ENCODE results near the gene TRNT1. TPM values are rescaled to one million over a fixed set of nuclear protein-coding genes. Genes with fewer than 3 reads are reported as not detected.

The TRNT1 gene
- total RNA-seq, 1 experiment from 2014 or later, result 26.2 TPM

DNA sequence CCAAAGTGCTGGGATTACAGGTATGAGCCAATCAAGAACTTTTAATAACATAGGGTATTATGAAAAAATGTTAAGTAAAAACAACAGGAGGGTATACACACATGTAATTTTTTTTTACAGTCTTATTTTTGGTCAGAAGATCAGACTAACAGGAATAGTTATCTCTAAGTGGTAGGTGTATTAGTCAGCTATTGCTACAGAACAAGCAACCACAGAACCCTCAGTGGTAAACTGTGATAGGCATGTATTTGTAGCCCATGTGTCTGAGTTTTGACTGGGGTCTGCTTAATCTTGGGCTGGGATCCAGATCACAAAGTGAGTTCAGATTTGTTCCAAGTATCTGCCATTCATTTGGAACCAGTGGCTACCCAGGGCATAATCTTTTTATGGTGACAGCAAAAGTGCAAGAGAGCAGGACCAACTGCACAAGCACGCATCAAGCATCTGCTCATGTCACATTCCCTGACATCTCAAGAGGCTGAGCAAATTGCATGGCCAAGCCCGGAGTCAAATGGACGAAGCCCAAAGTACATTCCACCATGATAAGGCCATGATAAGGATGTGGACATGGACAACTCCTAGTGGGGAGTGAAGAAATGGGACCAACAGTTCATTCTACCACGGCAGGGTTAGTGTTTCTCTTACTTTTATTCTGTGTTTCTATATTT, 13.6 kb upstream of the TRNT1 start:
- no peaks in the 10 kb centered on the region for H3K79me2 ChIP-seq (ENCODE audit: low read length)
- no peak overlapping the region for H3K4me2 ChIP-seq (ENCODE audit: low read length)
- no peak for DNase-seq
- no peak overlapping the region for H2AFZ ChIP-seq (ENCODE audit: low read length)
- no peaks in the 10 kb centered on the region for H3F3A ChIP-seq (ENCODE audit: low read length, unreplicated experiment)
- H3K4me1 ChIP-seq (ENCODE audit: insufficient read depth, low read length), result no peaks in the 10 kb centered on the region
- ChIA-PET CTCF (no interaction called here), POLR2A (ENCODE audit: unreplicated experiment) (no interaction called here)
- no peaks in the 10 kb centered on the region for H3K9me2 ChIP-seq (replicated peaks; ENCODE audit: low read length)
- H3K4me3 ChIP-seq (ENCODE audit: low read length), result no peak overlapping the region
- no peak overlapping the region for H3K27ac ChIP-seq (ENCODE audit: low read length)
- no peak overlapping the region for H3K9ac ChIP-seq (ENCODE audit: low read length)
- no TSS peak for BruUV-seq (replicated peaks)
- no peaks in the 10 kb centered on the region for H3K9me3 ChIP-seq (ENCODE audit: low read length)
- H4K20me1 ChIP-seq (ENCODE audit: low read length), result no peaks in the 10 kb centered on the region
- intact Hi-C loops (cut with micrococcal nuclease), result no loop called here
- no peak for ATAC-seq
- peaks cover 27% of the 10 kb centered on the region; the same call in 1 of the 2 replicates for H3K27me3 ChIP-seq (ENCODE audit: low read length)
- no peaks in the 10 kb centered on the region for H3K36me3 ChIP-seq (ENCODE audit: low read depth, low read length)
- TF ChIP-seq EZH2 (IDR thresholded peaks at IDR 0.05; ENCODE audit: low read length, unreplicated experiment) (no peak), EZH2phosphoT487 (IDR thresholded peaks at IDR 0.05; ENCODE audit: borderline replicate concordance, low read length) (no peak)
- TF ChIP-seq, protein P1, sequence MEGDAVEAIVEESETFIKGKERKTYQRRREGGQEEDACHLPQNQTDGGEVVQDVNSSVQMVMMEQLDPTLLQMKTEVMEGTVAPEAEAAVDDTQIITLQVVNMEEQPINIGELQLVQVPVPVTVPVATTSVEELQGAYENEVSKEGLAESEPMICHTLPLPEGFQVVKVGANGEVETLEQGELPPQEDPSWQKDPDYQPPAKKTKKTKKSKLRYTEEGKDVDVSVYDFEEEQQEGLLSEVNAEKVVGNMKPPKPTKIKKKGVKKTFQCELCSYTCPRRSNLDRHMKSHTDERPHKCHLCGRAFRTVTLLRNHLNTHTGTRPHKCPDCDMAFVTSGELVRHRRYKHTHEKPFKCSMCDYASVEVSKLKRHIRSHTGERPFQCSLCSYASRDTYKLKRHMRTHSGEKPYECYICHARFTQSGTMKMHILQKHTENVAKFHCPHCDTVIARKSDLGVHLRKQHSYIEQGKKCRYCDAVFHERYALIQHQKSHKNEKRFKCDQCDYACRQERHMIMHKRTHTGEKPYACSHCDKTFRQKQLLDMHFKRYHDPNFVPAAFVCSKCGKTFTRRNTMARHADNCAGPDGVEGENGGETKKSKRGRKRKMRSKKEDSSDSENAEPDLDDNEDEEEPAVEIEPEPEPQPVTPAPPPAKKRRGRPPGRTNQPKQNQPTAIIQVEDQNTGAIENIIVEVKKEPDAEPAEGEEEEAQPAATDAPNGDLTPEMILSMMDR (conservative IDR thresholded peaks at IDR 0.05; ENCODE audit: low read depth, low read length), result no peak

DNA sequence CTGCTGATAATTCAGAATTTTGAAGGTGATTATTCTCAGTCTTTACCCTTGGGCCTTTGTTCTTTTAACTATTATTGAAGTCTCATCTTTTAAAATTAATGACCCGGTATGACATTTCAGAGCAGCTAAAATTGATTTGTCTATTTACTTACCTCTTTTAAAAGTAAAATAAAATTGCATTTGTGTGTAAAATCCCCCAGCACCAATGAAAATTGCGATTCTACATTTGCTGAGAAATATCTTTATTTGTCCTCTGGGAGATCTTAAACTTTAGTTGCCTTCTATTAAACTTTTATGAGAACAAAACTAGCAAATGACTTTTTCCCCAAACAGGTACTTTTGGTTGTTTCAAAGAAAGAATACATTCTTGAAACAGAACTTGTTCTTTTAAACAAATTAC, 9.1 kb upstream of the TRNT1 start:
- TF ChIP-seq EZH2 (IDR thresholded peaks at IDR 0.05; ENCODE audit: low read length, unreplicated experiment), result no peak
- TF ChIP-seq, protein P1 (conservative IDR thresholded peaks at IDR 0.05; ENCODE audit: low read depth, low read length), result no peak
- TF ChIP-seq EZH2phosphoT487 (IDR thresholded peaks at IDR 0.05; ENCODE audit: borderline replicate concordance, low read length), result no peak
- no peak overlapping the region for H3K27ac ChIP-seq (ENCODE audit: low read length)
- no peak overlapping the region for H3K9ac ChIP-seq (ENCODE audit: low read length)
- H3F3A ChIP-seq (ENCODE audit: low read length, unreplicated experiment), result no peaks in the 10 kb centered on the region
- ChIA-PET CTCF (no interaction called here), POLR2A (ENCODE audit: unreplicated experiment) (no interaction called here)
- no peaks in the 10 kb centered on the region for H3K79me2 ChIP-seq (ENCODE audit: low read length)
- no peaks in the 10 kb centered on the region for H4K20me1 ChIP-seq (ENCODE audit: low read length)
- intact Hi-C loops (cut with micrococcal nuclease), result no loop called here
- H3K4me3 ChIP-seq (ENCODE audit: low read length), result no peak overlapping the region
- no peaks in the 10 kb centered on the region for H3K9me3 ChIP-seq (ENCODE audit: low read length)
- BruUV-seq (replicated peaks), result no TSS peak
- DNase-seq, result no peak
- H3K36me3 ChIP-seq (ENCODE audit: low read depth, low read length), result no peaks in the 10 kb centered on the region
- no peak overlapping the region for H3K4me2 ChIP-seq (ENCODE audit: low read length)
- H2AFZ ChIP-seq (ENCODE audit: low read length), result no peak overlapping the region
- no peak for ATAC-seq
- no peaks in the 10 kb centered on the region for H3K9me2 ChIP-seq (replicated peaks; ENCODE audit: low read length)
- H3K27me3 ChIP-seq (ENCODE audit: low read length), result peaks cover 23% of the 10 kb centered on the region; the same call in 1 of the 2 replicates
- H3K4me1 ChIP-seq (ENCODE audit: insufficient read depth, low read length), result no peaks in the 10 kb centered on the region

DNA sequence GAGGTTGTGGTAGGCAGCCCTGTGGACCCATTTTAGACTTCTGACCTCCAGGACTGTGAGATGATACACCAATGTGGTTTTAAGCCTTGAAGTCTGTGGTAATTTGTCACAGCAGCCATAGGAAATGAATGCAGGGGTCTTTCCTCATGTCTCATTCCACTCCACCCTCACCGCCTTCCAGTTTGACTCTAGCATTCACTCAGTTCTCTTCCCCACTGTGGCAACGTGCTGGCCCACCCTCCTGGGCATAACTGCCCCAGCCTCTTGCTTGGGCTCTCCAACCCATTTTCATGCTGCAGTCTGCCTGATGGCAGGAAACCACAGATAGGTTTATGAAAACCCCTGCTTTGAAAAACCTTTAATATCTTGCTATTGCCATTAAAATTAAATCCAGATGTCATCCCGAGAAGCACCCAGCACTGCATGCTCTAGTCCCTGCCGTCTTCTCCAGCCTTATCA, 7.3 kb upstream of the TRNT1 start:
- ATAC-seq (no peak), DNase-seq (no peak)
- Histone ChIP-seq H3K4me3 (ENCODE audit: low read length) (no peak overlapping the region), H3K4me2 (ENCODE audit: low read length) (no peak overlapping the region), H3K27ac (ENCODE audit: low read length) (no peak overlapping the region), H2AFZ (ENCODE audit: low read length) (no peak overlapping the region), H3K79me2 (ENCODE audit: low read length) (no peaks in the 10 kb centered on the region), H4K20me1 (ENCODE audit: low read length) (no peaks in the 10 kb centered on the region), H3K9me3 (ENCODE audit: low read length) (no peaks in the 10 kb centered on the region), H3K9ac (ENCODE audit: low read length) (no peak overlapping the region), H3K9me2 (replicated peaks; ENCODE audit: low read length) (no peaks in the 10 kb centered on the region), H3F3A (ENCODE audit: low read length, unreplicated experiment) (no peaks in the 10 kb centered on the region), H3K36me3 (ENCODE audit: low read depth, low read length) (no peaks in the 10 kb centered on the region), H3K27me3 (ENCODE audit: low read length) (peaks cover 15% of the 10 kb centered on the region; the same call in 1 of the 2 replicates), H3K4me1 (ENCODE audit: insufficient read depth, low read length) (no peaks in the 10 kb centered on the region)
- intact Hi-C loops (cut with micrococcal nuclease), result no loop called here
- ChIA-PET POLR2A (ENCODE audit: unreplicated experiment) (no interaction called here), CTCF (no interaction called here)
- BruUV-seq (replicated peaks), result no TSS peak
- TF ChIP-seq EZH2phosphoT487 (IDR thresholded peaks at IDR 0.05; ENCODE audit: borderline replicate concordance, low read length), result no peak
- no peak for TF ChIP-seq EZH2 (IDR thresholded peaks at IDR 0.05; ENCODE audit: low read length, unreplicated experiment)
- TF ChIP-seq, protein P1 (conservative IDR thresholded peaks at IDR 0.05; ENCODE audit: low read depth, low read length), result no peak
